ENCODE results near the gene NADK. TPM values are rescaled to one million over a fixed set of nuclear protein-coding genes. Genes with fewer than 3 reads are reported as not detected.

The NADK gene
- total and polyA plus RNA-seq, 10 of the 15 experiments (the other 5 are each of a cell fraction or from before 2014, with no cell fraction given), result 1.1 to 93.2 (median 46.9) TPM

DNA sequence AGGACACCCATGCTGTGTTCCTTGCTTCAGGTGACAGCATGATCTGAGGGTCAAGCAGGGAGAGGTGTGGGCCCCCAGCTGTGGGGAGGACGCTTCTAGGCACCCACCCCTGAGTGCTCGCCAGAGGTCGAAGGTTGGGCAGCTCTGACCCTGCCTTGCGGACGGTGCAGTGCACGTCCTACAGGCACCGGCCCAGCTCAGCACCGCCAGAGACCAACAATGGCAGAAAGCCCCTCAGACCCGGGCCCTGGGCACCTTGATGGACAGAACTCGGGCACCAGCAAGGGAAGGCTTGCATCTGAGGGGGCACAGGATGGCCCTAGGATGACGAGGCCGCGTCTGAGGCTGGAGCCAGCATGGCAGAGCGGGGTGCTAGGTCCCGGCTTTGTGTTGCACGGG, 24.7 kb downstream of the NADK start:
- no peaks in the 10 kb centered on the region for H3K9me3 ChIP-seq (replicated peaks; ENCODE audit: control insufficient read depth, insufficient read depth, low read length)
- H2AFZ ChIP-seq (ENCODE audit: control insufficient read depth, low read depth, low read length), result no peak overlapping the region
- BruUV-seq (replicated peaks), result no TSS peak

More for the DNA sequence above, 24.7 kb downstream of the NADK start:
- in situ Hi-C loops (cut with MboI), result no loop called here
- intact Hi-C loops (cut with micrococcal nuclease; ENCODE audit: unreplicated experiment), result no loop called here
- no peak overlapping the region for H3K9ac ChIP-seq (ENCODE audit: control insufficient read depth, insufficient read depth, low read length)
- ChIA-PET SMC1A (ENCODE audit: uncharacterized antibody, unreplicated experiment) (no interaction called here), CTCF (no interaction called here), POLR2A (no interaction called here), RAD21 (ENCODE audit: unreplicated experiment) (no interaction called here)
- peaks cover 8 to 32% of the 10 kb centered on the region in 2 experiments; a peak in 3 of 4 replicates for H3K36me3 ChIP-seq (ENCODE audit: control insufficient read depth in 2 of 2, insufficient read depth in 2 of 2, low read length in 1 of 2)
- 95% methylated on average over 16 of the region's 16 CpGs for WGBS (ENCODE audit: insufficient coverage, insufficient replicate concordance, low lambda C conversion rate, missing lambda C conversion rate)
- no peaks in the 10 kb centered on the region for H3K27me3 ChIP-seq (replicated peaks in 1 of 2; ENCODE audit: control insufficient read depth in 2 of 2, insufficient read depth in 2 of 2, low read length in 1 of 2)
- no peak for ATAC-seq
- FAIRE-seq, result no peak
- H3K4me3 ChIP-seq, result no peak overlapping the region
- no peak for DNase-seq (ENCODE audit: low read depth, low spot score)
- no peaks in the 10 kb centered on the region for H4K20me1 ChIP-seq (ENCODE audit: control insufficient read depth, insufficient read depth)
- TF ChIP-seq ZSCAN29 (IDR thresholded peaks at IDR 0.05) (no peak), RAD51 (IDR thresholded peaks at IDR 0.05) (no peak), NFYB (IDR thresholded peaks at IDR 0.05; ENCODE audit: insufficient read depth, low read depth, low read length) (no peak), CTCF (IDR thresholded peaks at IDR 0.05 in 2 of 3, conservative IDR thresholded peaks at IDR 0.05 in 1 of 3; ENCODE audit: control insufficient read depth in 2 of 3, extremely low read depth in 1 of 3, insufficient read depth in 1 of 3, low read depth in 3 of 3, low read length in 3 of 3) (no peak), STAT1 (conservative IDR thresholded peaks at IDR 0.05) (no peak), CREM (IDR thresholded peaks at IDR 0.05; ENCODE audit: low read depth) (no peak)
- no peak overlapping the region for H3K4me2 ChIP-seq (ENCODE audit: control insufficient read depth, insufficient read depth)
- H3K4me1 ChIP-seq (ENCODE audit: control insufficient read depth, insufficient read depth, low read length), result no peaks in the 10 kb centered on the region
- no peak overlapping the region for H3K27ac ChIP-seq (ENCODE audit: control insufficient read depth, insufficient read depth)
- H3K79me2 ChIP-seq (ENCODE audit: control insufficient read depth, insufficient read depth, low read length), result no peaks in the 10 kb centered on the region
